D341Med (cell line): Measurements from ENCODE around the gene ARHGEF37.

ENCODE experiments used
- DNase-seq: peaks from one replicate; pipeline ENCODE4 v3.0.0; 2012; ENCODE audit warnings: low spot score

Gene ARHGEF37

DNA sequence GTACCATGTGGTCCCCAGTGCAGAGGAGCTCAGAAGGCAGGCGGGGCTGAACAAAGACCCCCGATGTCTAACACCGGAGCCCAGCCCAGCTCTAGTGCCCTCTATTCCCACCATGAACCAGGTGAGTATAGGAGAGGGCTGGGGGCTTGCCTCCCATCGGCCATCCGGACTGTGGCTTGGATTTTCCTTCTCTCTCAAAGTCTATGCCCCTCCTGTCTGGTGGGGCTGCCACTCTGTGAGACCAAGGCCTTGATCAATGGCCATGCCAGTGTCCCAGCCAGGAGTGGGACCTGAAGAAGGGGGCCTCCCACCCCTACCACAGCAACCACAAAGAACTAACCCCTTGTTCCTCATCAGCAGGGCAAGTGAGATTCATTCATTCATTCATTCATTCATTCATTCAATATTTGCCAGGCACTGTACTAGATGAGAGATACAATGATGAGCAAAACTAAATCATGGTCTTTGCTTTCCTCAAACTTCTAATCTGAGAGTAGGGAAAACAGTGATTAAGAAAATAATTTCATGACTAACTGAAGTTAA is 47.6 kb downstream of the ARHGEF37 start:
- DNase-seq, result no peak

DNA sequence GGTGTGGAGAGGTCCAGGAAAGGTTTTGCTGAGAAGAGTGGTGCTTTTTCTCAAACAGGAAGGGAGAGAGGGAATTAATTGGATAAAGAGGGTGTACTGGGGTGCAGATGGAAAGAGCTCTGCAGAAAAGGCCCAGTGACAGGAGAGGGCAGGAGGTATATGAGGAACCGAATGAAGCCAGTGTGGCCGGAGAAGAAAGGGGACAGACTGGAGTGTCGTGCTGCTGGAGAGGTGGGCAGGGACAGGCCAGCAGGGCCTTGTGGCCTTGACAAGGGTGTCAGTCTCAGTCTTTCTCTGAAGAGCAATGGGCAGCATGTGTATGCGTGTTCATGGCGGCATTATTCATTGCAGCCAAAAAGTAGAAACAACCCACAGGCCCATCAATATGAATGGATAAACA is 48.1 kb downstream of the ARHGEF37 start:
- no peak for DNase-seq

DNA sequence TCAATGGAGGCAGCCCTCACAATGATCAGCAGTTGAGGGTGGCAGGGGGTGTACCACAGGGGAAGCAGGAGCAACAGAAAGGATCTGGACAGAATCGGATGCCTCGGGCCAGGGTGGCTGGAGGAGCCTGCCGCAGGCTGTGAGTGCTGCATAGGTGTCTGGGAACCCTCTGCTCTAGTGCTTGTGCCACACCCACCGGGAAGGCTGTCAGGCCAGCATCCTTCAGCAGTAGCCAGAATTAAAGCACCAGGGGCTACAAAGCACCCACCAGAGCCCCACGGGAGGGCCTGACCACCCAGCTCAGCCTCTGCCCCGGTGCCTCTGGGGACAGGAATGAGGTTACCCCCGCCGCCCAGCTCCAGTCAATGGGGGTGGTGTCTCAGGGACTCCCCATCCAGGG is 49.0 kb downstream of the ARHGEF37 start:
- no peak for DNase-seq

GRCh38 chr5:149631506-149631905 is 50.2 kb downstream of the ARHGEF37 start:
- DNase-seq, result no peak

DNA sequence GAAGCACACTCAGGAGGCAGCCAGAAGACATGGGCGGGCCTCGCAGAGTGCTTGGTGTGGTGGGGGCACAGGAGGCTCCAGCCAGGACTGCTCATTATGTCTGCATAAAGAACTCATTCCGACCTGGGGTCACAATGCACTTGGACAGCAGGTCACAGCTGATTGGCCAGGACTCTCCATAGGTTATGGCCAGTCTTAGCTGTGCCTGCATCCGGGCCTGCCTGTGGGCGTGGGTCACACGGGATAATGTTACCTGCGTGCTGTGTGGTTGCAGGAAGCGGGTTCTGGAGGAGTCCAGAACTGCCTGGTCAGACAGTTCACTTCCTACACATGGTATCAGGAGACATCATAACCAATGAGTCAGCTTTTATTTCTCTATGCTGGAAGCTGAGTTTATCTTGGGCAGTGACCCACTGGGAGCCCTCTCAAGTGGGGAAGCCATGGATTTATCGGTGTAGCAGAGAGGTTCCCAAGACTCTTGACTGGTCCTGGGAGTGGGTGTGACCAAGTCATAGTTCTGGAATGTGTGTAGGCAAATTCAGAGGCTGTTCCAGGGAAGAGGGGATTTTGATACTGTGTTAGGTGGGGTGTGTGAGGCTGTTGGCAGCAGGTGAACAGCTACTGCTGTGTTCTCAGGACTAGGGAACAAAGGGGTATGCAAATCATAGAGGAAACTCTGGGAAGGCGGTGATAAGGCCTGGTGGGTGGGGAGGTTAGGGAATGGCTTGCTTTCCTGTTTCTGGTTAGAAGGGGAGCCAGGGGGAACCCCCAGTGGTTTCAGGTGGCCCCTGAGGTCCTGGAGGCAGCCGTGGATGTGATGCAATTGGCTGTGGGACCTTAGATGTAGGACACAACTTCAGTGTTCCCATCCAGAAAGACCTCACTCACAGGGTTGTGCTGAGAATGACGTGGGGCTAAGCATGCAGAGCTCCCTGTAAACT is 51.3 kb downstream of the ARHGEF37 start:
- DNase-seq, result no peak

DNA sequence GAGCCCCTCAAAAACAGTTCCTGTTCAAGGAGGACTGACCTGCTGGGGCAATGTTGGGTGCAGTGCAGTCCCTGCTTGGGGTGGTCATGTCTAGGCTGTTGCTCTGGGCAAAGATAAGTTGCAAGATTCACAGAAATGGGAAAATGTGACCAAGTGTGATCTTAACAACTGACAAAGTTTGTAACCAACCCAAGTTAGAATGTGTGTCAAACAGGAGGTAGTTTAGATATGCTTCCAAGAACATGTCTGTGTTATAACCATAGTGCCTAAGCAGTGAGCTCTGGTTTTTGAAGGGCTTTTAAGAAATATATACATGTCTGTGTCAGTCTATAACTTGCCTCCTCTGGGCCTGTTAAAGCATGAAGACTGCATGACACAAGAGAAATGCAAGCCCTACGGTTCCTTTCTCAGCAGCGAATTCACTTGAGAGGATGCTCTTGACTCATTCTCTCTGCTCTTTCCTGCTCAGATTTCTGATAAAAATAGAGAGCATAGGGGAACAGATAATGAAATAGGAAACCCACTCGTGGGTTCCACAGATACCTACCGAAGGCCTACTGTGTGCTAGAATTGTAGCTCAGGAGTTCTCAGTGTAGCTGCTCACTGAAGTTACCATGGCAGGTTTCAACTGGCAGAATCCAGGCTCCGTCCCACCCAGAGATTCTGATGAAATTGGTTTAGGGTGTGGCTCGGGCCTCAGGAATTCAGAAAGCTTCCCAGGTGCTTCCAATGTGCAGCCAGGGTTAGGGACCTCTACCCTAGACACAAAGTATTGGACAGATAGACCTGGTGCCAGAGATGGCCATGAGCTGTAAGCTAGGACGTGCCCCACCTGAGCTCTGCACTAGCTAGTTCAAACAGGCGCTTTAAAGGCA is 52.4 kb downstream of the ARHGEF37 start:
- DNase-seq, result no peak

- DNase-seq, result no peak
These were observed 54.1 kb downstream of the ARHGEF37 start for GRCh38 chr5:149635394-149635793.

DNA sequence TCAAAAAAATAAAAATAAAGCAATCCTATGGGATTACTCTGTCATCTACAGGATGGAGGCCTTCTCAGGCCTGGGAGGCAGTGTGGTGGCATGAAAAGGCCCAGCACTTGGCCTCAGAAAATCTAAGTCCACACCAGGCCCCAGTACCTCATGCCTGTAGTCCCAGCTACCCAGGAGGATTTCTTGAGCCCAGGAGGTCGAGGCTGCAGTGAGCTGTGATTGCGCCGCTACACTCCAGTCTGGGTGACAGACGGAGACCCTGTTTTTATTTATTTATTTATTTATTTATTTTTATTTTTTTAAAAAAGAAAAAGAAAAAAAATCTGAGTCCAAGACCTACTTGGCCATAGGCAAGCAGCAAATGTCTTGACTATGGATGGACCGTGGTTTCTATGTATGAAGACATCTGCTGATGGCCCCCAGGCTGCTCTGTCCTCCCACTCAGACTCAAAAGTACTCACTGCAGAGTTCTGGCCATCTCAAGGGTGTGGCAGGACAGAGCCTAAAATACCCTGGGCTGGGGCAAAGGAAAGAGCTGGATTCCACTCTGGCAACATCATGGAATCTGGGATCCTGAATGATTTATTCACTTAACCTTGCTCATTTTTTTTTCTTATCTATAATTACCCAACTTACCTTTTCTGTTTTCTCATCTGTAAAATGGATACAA is 55.0 kb downstream of the ARHGEF37 start:
- DNase-seq, result no peak

- DNase-seq, result peak; percentile 82
These were observed 55.6 kb downstream of the ARHGEF37 start for GRCh38 chr5:149636861-149637246.

DNA sequence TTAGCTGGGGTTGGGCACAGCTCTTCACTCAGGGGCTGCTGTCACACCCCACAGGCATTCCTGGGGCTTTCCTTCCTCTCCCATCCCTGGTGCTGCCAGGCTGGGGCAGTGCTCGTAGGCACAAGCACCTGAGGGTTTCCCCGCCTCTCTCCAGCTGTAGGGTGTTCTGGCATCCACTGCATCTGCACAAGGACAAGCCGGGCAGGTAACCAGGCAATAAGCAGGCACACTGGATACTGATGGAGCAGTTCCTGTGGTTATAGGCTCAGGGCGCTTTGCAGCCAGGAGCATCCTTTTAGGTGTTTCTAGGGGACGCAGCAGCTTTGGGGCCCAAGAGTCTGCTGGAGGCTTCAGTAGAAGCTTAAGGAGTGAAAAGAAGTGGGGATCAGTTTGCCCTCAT is 56.8 kb downstream of the ARHGEF37 start:
- no peak for DNase-seq

- DNase-seq, result no peak
These were observed 57.4 kb downstream of the ARHGEF37 start for GRCh38 chr5:149638546-149639241.

DNA sequence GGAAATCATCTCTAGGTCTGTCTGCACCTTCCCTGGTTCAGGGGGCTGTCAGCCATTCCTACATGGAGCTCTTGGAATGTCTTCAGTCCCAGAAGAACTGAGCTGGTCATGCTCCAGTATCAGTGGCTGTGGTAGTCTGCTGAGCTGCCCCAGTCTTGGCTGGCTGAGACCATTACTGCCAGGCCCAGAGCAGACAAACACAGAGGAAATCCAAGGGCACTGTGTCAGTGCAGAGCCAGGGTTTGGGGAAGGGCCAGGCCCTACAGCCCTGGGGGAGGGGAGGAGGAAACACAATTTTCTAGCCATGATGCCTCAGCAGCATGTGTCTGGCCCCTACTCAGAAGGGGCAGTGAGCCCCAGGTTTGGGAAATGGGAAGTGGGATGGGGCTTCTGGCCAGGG is 58.4 kb downstream of the ARHGEF37 start:
- DNase-seq, result no peak

DNA sequence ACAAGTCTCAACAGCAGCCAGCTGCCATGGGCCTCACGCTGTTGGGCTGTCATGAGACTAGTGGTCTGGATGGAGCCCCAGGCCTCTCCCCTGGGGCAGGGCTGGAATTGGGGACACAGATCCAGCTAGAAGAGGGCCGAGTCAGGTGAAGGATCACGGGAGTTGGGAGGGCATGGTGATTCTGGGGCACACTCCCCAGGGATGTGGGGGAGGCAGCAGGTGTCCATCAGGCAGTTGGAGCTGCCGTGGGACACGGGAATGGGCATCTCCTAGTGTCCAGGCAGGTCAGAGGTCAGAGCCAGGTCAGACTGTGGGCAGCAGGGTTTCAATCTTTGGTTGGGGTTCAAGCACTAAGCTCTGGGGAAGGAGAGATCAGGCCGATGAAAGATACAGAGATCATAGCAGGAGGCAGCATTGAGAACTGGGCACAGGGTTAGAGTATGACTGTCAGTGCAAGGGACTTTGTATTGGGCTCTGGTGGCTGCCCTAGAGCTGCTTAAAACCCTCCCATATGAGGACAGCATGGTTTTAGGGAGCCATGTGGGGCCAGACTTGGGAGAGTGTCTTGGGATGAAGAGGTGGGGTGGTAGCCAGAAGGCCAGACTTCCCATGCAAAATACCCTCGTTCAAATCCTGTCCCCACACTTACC is 59.2 kb downstream of the ARHGEF37 start:
- no peak for DNase-seq

- DNase-seq, result no peak
These were observed 59.8 kb downstream of the ARHGEF37 start for GRCh38 chr5:149641000-149641576.

DNA sequence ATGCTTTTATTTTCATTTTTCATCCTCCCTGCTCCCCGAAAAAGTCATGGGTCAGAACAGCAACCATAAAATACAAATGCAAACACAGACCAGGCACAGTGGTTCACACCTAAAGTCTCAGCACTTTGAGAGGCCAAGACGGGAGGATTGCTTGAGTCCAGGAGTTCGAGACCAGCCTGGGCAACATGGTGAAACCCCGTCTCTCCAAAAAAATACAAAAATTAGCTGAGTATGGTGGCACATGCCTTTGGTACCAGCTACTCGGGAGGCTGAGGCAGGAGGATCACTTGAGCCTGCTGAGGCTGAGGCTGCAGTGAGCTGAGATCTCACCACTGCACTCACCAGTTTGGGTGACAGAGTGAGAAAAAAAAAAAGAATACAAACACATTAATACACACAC is 60.3 kb downstream of the ARHGEF37 start:
- DNase-seq, result no peak

DNA sequence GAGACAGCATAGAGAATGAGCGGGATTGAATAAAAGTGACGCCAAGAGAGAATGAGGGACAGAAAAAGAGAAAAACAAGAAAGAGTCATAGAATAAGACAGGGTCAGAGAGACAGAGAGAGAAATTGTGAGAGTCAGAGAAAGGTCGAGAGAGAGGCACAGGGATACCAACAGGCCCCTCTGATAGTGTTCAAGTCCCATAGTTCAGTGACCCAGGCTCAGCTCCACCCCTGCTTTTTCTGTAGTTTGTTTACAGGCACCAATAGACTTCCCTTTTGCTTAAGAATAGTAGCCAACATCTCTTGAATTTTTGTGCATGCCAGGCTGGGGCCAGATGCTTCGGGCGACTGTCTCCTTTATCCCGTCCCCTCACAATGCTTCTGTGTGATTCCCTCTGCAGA is 62.5 kb downstream of the ARHGEF37 start:
- no peak for DNase-seq

- no peak for DNase-seq
These were observed 63.3 kb downstream of the ARHGEF37 start for GRCh38 chr5:149644629-149645028.

DNA sequence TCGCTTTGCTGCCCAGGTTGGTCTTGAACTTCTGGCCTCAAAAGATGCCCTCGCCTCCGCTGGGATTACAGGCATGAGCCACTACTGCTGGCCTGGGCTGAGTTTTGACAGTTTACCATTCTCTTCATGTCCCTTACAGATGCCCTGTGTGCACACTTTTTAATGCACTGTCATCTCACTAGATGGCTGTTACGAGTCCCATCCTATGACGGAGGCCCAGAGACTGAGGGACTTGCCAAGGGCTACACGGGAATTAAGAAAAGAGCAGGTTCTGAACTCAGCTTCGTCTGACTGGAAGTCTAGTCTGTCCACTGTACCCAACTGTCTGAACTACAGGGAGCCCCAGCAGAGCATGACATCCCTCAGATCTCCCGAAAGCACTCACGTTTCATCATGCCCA is 63.9 kb downstream of the ARHGEF37 start:
- DNase-seq, result no peak

- DNase-seq, result no peak
These were observed 64.4 kb downstream of the ARHGEF37 start for GRCh38 chr5:149645725-149646124.

GRCh38 chr5:149646564-149646963 is 65.3 kb downstream of the ARHGEF37 start:
- DNase-seq, result no peak

GRCh38 chr5:149647334-149647733 is 66.0 kb downstream of the ARHGEF37 start:
- DNase-seq, result no peak
